AML-193 (cell line): Measurements from ENCODE around the gene FAM174C.
"Not testable (repeated sequence)": the region's sequence is repeated elsewhere in the genome, so short reads cannot be mapped to it uniquely, and the experiment has no call there.

Source experiments
- DNase-seq, 2 experiments: peaks; one replicate each; lab custom pipeline; 2025; lab: John Stamatoyannopoulos, UW

Gene FAM174C

GRCh38 chr19:1300744-1301490 lies 25.6 kb downstream of the FAM174C start:
- no peak for DNase-seq

GRCh38 chr19:1302533-1303239 lies 27.4 kb downstream of the FAM174C start:
- DNase-seq, result no peak

GRCh38 chr19:1304197-1304924 lies 29.0 kb downstream of the FAM174C start:
- no peak for DNase-seq

- not testable (repeated sequence) for DNase-seq
Measured at GRCh38 chr19:1305354-1305753, 30.0 kb downstream of the FAM174C start.

- DNase-seq, result no peak
Measured at GRCh38 chr19:1307320-1307719, 32.0 kb downstream of the FAM174C start.

- DNase-seq, result no peak
Measured at GRCh38 chr19:1307755-1308303, 32.5 kb downstream of the FAM174C start.

- DNase-seq, result no peak
Measured at GRCh38 chr19:1308718-1309117, 33.4 kb downstream of the FAM174C start.

- DNase-seq, result no peak
Measured at GRCh38 chr19:1309977-1310852, 34.9 kb downstream of the FAM174C start.

GRCh38 chr19:1310853-1311180 lies 35.5 kb downstream of the FAM174C start:
- no peak for DNase-seq

- DNase-seq, result no peak
Measured at GRCh38 chr19:1311543-1312091, 36.3 kb downstream of the FAM174C start.

- DNase-seq, result no peak
Measured at GRCh38 chr19:1312767-1313694, 37.7 kb downstream of the FAM174C start.

GRCh38 chr19:1313695-1314613 lies 38.6 kb downstream of the FAM174C start:
- no peak for DNase-seq

GRCh38 chr19:1315470-1316166 lies 40.3 kb downstream of the FAM174C start:
- peak; percentile 12 to 16 for DNase-seq

GRCh38 chr19:1316466-1316865 lies 41.1 kb downstream of the FAM174C start:
- DNase-seq, result no peak

GRCh38 chr19:1317274-1318003 lies 42.1 kb downstream of the FAM174C start:
- no peak for DNase-seq

- no peak for DNase-seq
Measured at GRCh38 chr19:1318678-1319471, 43.5 kb downstream of the FAM174C start.

- DNase-seq, result not testable (repeated sequence)
Measured at GRCh38 chr19:1320282-1320650, 44.9 kb downstream of the FAM174C start.
